Middle frontal gyrus (tissue), 1 donor: ENCODE results near the gene HTR3C.
"Not testable (repeated sequence)": the region's sequence is repeated elsewhere in the genome, so short reads cannot be mapped to it uniquely, and the experiment has no call there.

Experiments
- DNase-seq: peaks from one replicate; pipeline ENCODE4 v3.0.0-alpha.2; 2015; ENCODE audit warnings: low spot score; ENCODE audit errors: extremely low spot score

HTR3C gene

DNA sequence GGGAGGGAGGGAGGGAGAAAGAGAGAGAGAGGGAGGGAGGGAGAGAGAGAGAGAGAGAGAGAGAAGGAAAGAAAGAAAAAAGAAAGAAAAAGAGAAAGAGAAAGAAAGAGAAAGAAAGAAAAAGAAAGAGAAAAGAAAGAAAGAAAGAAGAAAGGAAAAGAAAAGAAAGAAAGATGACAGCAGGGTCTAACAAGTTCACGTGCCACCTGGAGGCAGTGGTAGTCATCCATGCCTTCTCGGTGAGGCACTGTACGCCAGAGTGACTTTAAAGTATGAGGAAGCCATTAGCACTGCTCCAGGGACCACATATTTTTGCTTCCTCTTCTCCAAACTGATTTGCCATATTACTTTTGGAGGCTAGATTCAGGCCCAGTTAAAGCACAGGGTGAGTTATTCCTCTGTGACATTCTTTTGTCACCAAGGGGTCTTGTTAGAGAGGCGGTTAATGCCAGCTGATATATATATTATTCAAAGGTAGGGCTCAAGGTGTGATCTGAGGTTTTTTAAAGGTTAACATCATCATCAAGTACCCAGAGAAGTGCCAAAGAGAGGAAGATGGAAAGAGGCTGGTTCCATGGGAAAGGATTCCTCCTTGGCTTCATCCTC is 21.6 kb upstream of the HTR3C start, which contains the start of gene HTR3D:
Gene HTR3D, plus strand, starts transcription at position 556 of the 606 bp plus-strand sequence. Its CDS starts 0 bp downstream, at position 556.
- no peak for DNase-seq

DNA sequence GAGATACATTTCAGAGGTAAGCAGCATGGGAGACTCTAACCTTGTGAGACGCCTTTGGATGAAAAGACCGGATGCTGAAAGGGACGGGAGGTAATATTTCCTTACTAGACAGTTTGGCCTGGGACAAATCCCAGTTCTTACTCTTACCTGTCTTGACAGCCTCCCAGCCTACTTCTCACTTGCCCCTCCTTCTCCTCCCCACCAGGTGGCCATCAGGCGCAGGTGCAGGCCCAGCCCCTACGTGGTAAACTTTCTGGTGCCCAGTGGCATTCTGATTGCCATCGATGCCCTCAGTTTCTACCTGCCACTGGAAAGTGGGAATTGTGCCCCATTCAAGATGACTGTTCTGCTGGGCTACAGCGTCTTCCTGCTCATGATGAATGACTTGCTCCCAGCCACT is 15.0 kb upstream of the HTR3C start:
- DNase-seq: no peak

DNA sequence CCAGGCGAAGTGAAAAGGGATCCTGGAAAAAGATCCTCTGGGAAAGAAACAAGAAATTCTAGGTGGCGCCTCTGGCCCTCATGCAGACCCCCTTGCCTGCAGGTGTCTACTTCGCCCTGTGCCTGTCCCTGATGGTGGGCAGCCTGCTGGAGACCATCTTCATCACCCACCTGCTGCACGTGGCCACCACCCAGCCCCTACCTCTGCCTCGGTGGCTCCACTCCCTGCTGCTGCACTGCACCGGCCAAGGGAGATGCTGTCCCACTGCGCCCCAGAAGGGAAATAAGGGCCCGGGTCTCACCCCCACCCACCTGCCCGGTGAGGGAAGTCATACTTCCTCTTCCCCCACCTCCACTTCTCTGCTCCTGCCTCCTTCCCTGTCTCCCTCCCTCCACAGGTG is 14.5 kb upstream of the HTR3C start:
- not testable (repeated sequence) for DNase-seq

DNA sequence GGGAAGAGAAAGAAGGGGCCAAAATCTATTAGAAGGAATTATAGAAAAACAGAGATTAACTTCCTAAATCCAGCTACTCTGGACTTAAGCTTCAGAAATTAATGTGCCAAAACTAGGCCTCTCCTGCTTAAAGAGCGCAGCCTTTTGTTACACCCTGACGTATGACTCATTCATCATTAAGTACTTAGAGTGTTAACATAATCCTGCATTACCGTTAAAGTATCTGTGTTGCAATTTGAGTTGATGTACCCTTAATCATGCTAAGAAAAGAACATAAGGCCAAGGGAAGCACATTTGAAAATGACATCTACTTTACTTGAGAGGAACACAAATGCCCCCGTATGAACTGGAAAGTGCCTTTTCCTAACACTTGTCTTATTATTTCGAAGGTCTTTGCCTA is 13.4 kb upstream of the HTR3C start:
- DNase-seq: no peak

DNA sequence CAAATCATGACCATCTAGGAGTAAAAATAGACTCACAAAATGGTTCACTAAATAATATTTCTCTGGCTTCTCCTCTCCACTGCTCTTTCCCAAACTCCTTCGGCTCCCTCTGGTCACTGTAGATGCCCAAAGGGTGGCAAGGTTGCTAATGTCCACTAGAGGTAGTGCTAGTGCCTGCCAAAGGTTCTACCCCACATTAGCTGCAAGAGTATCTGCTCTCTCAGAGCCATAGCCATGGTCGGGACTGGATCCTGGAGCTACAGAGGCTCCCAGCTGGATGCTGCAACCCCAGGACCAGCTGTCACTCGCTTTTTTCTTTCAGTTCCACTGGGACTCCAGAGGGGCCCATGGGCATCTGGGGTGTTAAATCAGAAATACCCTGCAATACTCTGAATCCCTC is 12.8 kb upstream of the HTR3C start:
- no peak for DNase-seq

DNA sequence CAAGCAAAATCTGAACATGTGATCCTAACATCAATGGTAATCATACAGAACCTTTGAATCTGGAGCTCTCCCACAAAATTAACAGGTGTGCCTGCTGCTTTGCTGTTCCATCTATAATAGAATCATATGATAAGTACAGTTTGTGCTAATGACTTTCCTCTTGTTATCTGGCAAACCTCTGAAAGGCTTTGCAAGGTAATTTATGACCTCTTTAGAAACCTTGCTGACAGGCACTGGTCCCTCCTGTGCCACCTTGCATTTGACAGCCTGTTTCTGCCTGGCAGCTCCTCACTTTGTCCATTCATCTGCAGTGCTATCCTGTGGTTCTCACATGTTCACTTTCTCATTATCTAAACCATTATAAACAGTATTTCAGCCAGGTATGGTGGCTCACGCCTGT is 10.2 kb upstream of the HTR3C start:
- no peak for DNase-seq

DNA sequence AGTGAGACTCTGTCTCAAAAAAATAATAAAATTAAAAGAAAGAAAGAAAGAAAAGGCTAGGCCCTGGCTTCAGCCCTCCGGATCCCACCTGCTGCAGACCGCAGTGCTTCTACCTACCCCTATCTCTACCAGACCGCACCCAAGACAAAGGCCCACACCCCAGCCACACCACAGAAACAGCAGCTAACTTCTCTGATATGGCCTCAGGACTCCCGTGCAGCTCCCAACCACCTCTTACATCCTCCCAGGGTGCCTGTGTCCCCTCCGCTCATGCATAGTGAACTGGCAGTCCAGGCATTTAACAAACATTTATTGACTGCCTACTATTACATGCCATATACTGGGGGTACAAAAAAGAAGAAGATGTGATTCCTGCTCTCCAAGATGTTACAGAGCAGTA is 6.9 kb upstream of the HTR3C start:
- DNase-seq: no peak

DNA sequence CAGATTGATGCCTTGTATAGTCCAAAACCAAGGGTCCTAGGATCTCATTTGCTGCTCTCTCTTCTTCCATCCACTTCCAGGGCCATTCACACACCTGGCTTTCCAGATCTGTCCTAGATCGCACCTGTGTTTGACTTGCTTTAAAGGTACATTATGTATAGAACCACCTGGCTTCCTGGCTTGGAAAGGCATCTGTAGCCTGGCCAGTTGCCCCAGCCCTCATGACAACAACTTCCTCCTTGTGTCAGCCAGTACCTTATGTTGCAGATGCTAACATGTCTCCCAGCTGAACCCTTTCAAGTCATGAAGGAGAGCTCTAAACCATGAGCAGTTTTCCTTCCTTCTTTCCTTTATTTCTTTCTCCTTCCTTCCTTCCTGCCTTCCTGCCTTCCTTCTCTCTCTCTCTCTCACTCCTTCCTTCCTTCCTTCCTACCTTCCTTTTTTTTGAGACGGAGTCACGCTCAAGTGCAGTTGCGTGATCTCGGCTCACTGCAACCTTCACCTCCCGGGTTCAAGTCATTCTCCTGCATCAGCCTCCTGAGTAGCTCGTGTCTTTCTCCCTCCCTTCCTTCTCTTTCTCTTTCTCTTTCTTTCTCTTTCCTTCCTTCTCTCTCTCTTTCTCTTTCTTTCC is 2.5 kb upstream of the HTR3C start:
- DNase-seq: no peak

DNA sequence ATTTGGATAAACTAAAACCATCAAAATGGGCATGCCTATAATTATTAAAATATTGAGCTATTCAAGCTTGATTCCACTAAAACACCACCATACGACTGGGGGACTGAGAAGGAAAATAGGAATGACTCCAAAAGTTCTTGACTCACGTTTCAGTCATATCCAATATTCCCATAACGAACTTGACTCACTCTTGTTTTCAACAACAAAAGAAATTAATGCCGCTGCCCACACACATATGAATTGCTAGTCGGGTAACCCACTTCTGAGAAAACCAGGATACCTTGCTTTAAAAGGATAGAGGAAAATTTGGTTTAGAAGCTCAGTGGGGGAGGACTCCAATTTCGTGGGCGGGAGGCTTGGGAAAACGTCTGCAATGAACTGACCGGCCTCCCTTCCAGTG is 5.2 kb downstream of the HTR3C start:
- DNase-seq: no peak

DNA sequence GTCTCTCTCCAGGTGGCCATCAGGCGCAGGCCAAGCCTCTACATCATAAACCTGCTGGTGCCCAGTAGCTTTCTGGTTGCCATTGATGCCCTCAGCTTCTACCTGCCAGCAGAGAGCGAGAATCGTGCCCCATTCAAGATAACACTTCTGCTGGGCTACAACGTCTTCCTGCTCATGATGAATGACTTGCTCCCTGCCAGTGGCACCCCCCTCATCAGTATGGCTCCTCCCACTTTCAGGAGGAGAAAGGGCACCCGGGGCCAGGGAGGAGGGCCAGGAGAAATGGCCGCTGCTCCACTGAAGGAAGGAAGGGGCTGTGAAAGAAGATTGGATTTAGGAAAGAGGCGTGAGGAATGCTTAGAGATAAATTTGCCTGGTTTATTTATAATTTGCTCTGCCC is 6.6 kb downstream of the HTR3C start:
- no peak for DNase-seq

DNA sequence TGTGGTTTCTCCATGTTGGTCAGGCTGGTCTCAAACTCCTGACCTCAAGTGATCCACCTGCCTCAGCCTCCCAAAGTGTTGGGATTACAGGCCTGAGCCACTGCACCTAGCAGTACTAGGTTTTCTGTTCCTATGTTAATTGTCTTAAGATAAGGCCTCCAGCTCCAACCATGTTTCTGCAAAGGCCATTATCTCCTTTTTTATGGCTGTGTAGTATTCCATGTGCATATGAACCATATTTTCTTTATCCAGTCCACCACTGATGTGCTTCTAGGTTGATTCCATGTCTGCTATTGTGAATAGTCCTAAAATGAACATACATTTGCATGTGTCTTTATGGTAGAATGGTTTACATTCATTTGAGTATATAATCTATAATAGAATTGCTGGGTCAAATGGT is 9.8 kb downstream of the HTR3C start:
- no peak for DNase-seq

DNA sequence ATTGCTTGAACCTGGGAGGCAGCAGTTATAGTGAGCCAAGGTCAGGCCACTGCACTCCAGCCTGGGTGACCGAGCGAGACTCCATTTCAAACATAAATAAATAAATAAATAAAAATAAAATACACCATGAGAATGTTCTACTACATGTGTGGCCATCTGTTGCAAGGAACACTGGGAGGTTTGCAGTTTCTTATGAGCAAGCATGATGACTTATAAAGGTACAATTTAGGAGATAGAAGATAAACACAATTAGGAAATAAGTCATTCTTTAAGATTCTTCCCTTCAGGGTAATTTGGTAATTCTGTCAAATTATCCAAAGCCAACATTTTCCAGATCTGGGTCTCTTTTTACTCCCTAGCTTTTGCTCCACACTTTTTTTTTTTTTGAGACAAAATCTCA is 13.4 kb downstream of the HTR3C start:
- DNase-seq: no peak

DNA sequence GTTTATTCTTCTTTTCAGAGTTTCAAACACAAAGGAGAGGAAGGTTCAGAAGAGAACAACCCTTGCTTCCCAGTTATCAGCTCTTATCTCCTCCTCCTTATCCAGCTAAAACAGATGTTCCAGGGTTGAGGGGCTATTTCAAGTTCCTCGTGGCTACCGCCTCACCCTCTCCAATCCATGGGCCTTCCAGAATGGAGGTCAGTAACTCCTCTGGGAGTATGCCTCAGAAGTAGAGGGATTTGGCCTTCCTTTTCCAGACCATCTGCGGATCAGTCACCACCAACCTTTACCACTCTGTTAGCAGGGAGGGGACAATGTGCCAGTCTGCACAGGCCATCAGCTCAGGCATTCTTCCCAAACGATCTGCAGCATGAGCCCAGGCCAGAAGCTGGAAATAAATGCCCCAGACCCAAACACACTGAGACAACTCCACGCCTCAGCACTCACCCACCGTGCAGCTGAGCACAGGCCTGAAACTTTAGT is 14.8 kb downstream of the HTR3C start:
- no peak for DNase-seq

DNA sequence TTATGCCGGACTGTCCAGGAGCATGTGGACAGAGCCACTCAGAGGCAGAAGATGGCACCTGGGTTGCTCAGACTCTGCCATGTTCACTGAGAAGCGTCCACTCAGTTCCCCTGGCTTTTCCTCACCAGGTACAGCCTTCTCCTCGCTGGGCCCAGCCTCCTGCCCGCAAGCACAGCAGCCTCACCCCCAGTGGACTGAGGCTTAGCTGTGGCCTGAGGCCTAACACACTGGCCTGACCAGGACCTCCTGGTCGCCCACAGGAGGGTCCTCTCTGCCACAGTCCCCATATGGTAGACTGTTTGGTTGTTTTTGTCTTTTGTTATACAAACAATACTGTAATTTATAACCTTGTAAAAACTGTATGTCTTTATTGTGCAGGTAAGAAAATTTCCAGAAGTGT is 15.5 kb downstream of the HTR3C start:
- DNase-seq: no peak

DNA sequence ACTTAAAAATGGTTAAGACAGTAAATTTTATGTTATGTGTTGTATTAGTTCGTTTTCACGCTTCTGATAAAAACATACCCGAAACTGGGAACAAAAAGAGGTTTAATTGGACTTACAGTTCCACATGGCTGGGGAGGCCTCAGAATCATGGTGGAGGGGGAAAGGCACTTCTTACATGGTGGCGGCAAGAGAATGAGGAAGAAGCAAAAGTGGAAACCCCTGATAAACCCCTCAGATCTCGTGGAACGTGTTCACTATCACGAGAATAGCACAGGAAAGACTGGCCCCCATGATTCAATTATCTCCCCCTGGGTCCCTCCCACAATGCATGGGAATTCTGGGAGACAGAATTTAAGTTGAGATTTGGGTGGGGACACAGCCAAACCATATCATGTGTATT is 18.3 kb downstream of the HTR3C start:
- DNase-seq: not testable (repeated sequence)

DNA sequence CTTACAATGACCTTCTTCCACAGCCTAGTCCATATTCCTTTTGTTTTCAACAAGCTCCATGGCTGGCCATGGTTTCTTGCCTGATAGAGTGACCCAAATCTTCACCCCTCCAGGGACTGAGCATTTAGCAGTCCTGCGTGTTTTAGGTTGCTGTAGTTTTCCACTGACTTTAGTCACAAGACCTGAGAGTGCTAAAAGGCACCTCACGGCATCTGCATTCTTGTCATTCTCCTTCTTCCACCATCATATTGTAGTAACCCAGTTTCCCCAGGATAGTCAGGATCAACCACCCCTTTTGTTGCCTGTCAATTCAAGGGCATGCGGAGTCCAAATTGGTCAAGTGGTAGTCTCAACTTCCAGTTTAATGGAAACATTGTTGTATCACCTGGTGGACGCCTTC is 20.8 kb downstream of the HTR3C start:
- DNase-seq: no peak

DNA sequence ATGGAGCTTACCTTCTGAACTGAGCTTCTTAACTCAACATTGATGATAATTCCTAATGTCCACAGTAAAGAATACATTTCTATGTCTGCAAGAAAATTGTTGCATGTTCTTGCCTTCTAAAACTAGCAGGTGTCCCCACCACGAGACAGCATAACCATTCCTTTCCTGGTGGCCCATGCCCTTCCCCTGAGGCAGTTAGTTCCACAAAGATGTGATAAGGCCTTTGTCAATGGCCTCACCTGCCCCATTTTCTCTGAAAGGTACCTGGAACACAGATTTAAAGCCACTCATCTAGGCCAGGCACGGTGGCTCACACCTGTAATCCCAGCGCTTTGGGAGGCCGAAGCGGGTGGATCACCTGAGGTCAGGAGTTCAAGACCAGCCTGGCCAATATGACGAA is 23.1 kb downstream of the HTR3C start:
- DNase-seq: no peak

DNA sequence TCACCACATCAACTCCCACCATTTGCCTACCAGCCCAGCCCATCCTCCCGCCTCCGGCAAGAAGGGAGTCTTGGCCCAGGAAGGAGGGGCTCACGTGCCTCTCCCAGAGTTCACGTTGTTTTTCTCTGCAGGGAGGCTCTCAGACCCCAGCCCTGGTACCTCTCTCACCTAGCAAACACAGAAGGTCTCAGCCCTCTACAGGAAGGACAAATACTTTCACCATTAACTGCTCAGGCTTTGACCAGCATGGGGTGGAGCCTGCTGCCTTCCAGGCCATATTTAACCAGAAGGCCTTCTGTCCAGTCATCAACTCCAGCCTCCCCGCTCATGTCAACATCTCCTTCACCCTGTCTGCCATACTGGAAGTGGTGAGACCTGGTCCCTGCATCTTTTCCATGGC is 25.0 kb downstream of the HTR3C start:
- no peak for DNase-seq

DNA sequence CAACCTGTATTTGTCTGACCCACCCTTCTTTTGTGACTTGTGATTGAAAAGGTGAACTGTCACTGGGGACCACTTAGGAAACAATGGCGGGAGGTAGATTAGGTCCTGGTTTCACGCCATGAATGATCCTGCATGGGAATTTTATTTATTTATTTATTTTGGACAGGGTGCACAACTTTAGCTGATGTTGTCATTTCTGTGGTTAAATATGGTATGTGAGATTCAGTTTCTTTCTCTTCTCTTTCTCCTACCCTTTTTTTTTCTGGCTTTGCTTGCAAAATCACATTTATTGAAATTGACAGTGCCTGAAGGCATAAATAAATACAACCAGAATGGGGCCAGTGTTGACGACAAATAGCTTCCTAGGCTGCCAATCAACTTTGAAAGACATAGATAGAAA is 26.0 kb downstream of the HTR3C start:
- DNase-seq: no peak

DNA sequence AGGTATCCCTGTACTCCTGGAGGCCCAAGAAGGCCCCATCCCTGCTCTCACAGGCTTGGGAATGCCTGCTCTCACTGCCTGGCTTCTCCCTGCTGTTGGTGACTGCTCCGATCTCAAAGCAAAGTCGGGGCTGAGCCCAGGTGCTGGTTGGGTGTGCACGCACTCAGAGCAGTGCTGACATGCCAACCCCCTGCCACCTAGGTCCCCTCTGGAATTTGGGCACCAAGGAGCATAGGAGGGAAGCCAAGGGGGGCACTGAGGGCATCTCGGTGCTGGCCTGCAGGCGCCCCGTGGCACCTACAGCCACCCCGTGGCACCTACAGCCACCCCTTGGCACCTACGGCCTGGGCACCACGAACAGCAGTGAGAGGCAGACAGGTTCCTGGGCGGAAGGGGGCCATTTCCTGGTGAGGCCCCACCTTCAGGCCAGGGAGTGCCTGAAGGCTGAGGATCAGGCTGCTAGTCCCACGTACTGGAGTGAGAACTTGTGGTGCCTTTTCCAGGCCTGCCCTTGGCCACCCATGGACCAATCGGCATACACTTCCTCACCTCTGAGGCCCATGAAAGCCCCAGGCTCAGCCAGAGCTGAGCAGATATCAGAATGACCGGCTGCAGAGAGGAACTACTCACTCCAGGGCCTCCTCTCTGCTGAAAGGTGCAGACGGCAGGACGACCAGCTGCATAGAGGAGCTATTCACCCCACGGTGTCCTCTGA is 28.4 kb downstream of the HTR3C start:
- DNase-seq: no peak

DNA sequence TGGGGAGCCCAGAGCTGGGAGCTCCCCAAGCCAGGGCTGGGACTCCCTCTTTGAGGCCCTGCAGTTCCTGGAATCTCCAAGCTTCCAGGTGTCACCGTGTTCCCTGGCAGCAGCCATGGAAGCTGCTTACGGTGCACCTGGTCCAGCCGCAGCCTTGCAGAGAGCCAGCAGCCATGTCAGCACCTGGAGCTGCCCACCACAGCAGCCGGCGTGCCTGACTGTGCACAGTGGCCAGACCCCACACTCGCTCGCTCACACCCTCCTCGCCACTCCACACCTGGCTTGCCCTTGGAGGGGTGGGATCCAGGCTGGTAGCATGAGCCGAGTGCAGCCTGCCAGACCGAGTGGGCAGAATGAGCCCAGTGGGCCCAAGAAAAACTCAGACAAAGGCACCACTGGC is 29.2 kb downstream of the HTR3C start:
- DNase-seq: no peak

DNA sequence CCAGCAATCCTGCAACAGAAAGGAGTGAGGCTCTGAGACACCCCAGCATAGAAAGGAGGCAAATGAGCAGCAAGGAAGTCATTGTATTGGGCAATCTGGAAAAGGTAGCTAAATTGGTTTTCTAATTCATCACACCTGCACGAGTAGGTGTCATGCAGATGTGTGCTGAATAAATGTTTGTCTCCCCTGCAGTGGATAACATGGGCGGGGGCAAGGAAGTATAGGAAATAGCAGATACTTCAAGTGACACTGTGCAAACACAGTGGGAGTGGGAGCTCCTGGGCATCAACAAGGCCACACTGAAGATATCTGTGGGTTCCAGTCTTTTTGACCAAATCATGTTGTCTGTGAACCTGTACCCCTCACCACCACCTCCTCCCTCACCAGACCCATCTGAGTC is 29.6 kb downstream of the HTR3C start:
- DNase-seq: no peak

DNA sequence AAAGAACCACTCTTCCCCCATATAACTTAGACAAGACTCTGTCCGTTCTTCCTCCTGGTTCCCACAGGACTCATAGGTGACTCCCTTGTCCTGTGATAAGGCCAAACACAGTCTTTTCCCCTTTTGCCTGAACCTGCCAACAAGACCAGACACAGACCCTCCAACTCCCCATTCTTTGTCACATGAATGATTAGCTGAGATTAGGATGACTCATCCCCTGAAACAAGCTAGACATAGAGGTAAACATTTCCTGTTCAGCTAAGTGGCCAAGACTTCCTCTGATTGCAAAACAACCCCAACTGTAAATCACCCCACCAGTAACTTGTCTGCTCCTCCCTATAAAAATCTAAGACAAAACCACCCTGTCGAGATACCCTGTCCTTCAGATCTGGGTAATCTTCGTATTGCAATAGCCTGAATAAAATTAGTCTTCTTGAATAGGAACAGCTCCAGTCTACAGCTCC is 32.6 kb downstream of the HTR3C start:
- DNase-seq: no peak
